K562 (cell line): ENCODE results near the gene UNKL. TPM values are rescaled to one million over a fixed set of nuclear protein-coding genes. Genes with fewer than 3 reads are reported as not detected.

Experiments
- BCOR ChIP-seq: fragments of 450-650 bp; IDR thresholded peaks from 2 replicates; pipeline ENCODE4 v1.6.1; 2016
- DPF2 ChIP-seq: fragments of 450-650 bp; IDR thresholded peaks from 2 replicates; pipeline ENCODE4 v1.6.1; 2016
- GATAD2A ChIP-seq: fragments of 450-650 bp; IDR thresholded peaks from 2 replicates; pipeline ENCODE4 v1.6.1; 2017
- GTF3C2 ChIP-seq: IDR thresholded peaks from 3 replicates; pipeline ENCODE4 v1.6.1; 2011; ENCODE audit warnings: borderline replicate concordance, mild to moderate bottlenecking, moderate library complexity; ENCODE audit not compliant: insufficient read length; ENCODE audit errors: extremely low read depth
- PPARD ChIP-seq: fragments of 250-450 bp; sonication (Bioruptor Pico); IDR thresholded peaks from 2 replicates; pipeline ENCODE4 v1.8.0; 2022; ENCODE audit warnings: inconsistent platforms, mild to moderate bottlenecking, moderate library complexity
- PRPF4 ChIP-seq: fragments of 200-400 bp; formaldehyde crosslinking; IDR thresholded peaks from one replicate; pipeline ENCODE4 v1.6.1; 2017; ENCODE audit warnings: low read length, low read depth, mild to moderate bottlenecking; ENCODE audit not compliant: insufficient read depth, poor library complexity, severe bottlenecking
- RFX5 ChIP-seq: IDR thresholded peaks from 2 replicates; pipeline ENCODE4 v1.6.1; 2011; ENCODE audit warnings: low read depth, mild to moderate bottlenecking, improper control_type of control experiment, low read length
- SNIP1 ChIP-seq: fragments of 450-650 bp; IDR thresholded peaks from 2 replicates; pipeline ENCODE4 v1.7.1; 2017; ENCODE audit warnings: low read depth, mild to moderate bottlenecking
- ZBTB40 ChIP-seq, 2 experiments: fragments of 450-650 bp in 1 of 2; sonication (generic) in 1 of 2; formaldehyde crosslinking in 1 of 2; IDR thresholded peaks; 2 replicates each; pipeline versions ENCODE4 v1.7.1 to v1.9.0; 2016 to 2022; ENCODE audit warnings: inconsistent platforms in 1 of 2, mild to moderate bottlenecking in 1 of 2, missing genetic modification reagents in 1 of 2
- ZFPM2 ChIP-seq: fragments of 250-450 bp; sonication (Bioruptor Pico); IDR thresholded peaks from 2 replicates; pipeline ENCODE4 v1.5.1; 2022; ENCODE audit warnings: mild to moderate bottlenecking
- ZNF57 ChIP-seq: fragments of 450-650 bp; formaldehyde crosslinking; IDR thresholded peaks from 2 replicates; pipeline ENCODE4 v1.4.0; 2020; ENCODE audit warnings: mild to moderate bottlenecking, moderate library complexity
- ZNF586 ChIP-seq: fragments of 450-650 bp; formaldehyde crosslinking; conservative IDR thresholded peaks from 2 replicates; pipeline ENCODE4 v1.4.0; 2020; ENCODE audit warnings: mild to moderate bottlenecking, moderate library complexity
- ZNF77 ChIP-seq: fragments of 250-450 bp; sonication (Bioruptor Pico); IDR thresholded peaks from 2 replicates; pipeline ENCODE4 v1.5.0; 2020
- polyA plus RNA-seq, 8 experiments: library from polyadenylated mRNA; depleted of rRNA in 4 of 8; stranded (reverse) in 5 of 8; unstranded in 3 of 8; fragments of >200 nt; fragmentation: Nextera tagmentation in 2 of 8; fragmentation: Illumina TruSeq in 1 of 8; extraction: Ambion mirVana in 2 of 8; extraction: Trizol in 1 of 8; gene quantifications; 2 replicates each; pipeline versions ENCODE4 v1.2.1 to v1.2.3, GENCODE V29; 2011 to 2014; ENCODE audit warnings: inconsistent platforms in 1 of 8, missing spikeins in 1 of 8
- total RNA-seq, 7 experiments: library from RNA; depleted of rRNA in 6 of 7; stranded (reverse); fragments of >200 nt in 6 of 7; fragmentation: Illumina TruSeq in 2 of 7; extraction: Trizol in 2 of 7; gene quantifications; 2 replicates each; pipeline versions ENCODE4 v1.2.1 to v1.2.3, GENCODE V29; 2011 to 2021; ENCODE audit warnings: low replicate concordance in 1 of 7
- TF ChIP-seq, protein P1 (sequence below): IDR thresholded peaks from 2 replicates; pipeline ENCODE4 v1.6.1; 2011; ENCODE audit not compliant: insufficient read length; ENCODE audit errors: extremely low read depth
- TF ChIP-seq, protein P2 (sequence below): fragments of 250-450 bp; sonication (Bioruptor Pico); IDR thresholded peaks from 2 replicates; pipeline ENCODE4 v1.8.0; 2021; ENCODE audit warnings: moderate library complexity, mild to moderate bottlenecking, inconsistent platforms

Gene UNKL
- total and polyA plus RNA-seq, 9 of the 15 experiments (the other 6 are each of a cell fraction or from before 2014, with no cell fraction given): 0.37 to 30.2 (median 5.1) TPM

DNA sequence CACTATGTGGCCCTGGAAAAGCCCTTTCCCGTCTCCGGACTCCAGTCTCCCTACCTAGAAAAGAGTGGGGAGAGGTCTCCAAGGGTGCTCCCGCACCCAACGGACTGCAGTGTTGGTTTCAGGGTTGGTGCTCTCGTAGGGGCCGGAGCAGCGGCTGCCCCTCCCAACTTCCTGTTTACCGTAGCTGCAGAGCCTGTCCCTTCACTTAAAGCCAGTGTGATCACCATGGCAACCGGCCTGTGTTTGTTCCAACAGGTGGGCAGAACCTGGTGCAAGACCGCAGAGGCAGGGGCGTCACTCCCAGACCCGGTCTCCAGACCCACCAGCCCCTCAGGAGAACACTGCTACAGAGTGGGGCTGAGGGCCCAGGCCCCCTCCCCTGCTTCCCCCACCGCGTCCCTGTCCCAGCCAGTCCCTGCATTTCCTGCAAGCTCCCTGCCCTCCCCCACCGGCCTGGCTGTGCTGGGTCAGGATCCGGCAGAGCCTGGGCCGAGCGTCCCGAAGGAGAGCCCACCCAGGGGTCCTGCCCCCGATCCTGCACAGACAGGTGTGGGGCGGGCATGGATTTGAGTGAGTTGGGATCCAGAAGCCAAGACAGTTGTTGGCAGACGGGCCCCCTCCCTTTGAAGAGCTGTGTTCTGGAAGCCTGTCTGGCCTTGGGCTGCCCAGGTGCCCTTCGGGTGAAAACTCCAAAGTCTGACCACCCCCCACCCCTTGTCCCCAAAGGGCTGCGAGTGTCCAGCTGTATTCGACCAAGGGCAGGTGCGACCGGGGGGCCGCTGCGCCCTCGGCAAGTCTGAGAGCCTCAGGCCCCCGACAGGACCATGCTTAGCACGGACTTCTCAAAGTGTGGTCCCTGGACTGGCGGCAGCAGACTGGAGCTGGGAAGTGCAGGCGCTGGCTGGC lies 82.5 kb downstream of the UNKL start (continued):
- TF ChIP-seq GTF3C2 (no peak), ZNF586 (CRISPR knock-in tag) (no peak), ZNF57 (CRISPR knock-in tag) (no peak), ZFPM2 (no peak), RFX5 (no peak), SNIP1 (no peak), BCOR (no peak), ZNF77 (CRISPR knock-in tag) (no peak), PRPF4 (no peak), GATAD2A (no peak), ZBTB40 (IDR thresholded peaks at IDR 0.05) (0 out of 2 replicates have a peak, but pooled peaks have one; percentile 42), ZBTB40 (CRISPR knock-in tag; IDR thresholded peaks at IDR 0.05) (no peak), DPF2 (peak; percentile 47; the same call in 1 of the 2 replicates), PPARD (CRISPR knock-in tag) (no peak)
- TF ChIP-seq, protein P1, sequence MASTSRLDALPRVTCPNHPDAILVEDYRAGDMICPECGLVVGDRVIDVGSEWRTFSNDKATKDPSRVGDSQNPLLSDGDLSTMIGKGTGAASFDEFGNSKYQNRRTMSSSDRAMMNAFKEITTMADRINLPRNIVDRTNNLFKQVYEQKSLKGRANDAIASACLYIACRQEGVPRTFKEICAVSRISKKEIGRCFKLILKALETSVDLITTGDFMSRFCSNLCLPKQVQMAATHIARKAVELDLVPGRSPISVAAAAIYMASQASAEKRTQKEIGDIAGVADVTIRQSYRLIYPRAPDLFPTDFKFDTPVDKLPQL: no peak
- TF ChIP-seq, protein P2, sequence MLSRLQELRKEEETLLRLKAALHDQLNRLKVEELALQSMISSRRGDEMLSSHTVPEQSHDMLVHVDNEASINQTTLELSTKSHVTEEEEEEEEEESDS (CRISPR knock-in tag): no peak
